HG03095 (cell line): ENCODE measurements around the gene CENPN.

Source experiments
- ATAC-seq: cut with Tn5 transposase; IDR thresholded peaks from one replicate; pipeline ENCODE4 v1.9.1; 2021; ENCODE audit warnings: moderate library complexity; ENCODE audit not compliant: unreplicated experiment

Gene CENPN, protein sequence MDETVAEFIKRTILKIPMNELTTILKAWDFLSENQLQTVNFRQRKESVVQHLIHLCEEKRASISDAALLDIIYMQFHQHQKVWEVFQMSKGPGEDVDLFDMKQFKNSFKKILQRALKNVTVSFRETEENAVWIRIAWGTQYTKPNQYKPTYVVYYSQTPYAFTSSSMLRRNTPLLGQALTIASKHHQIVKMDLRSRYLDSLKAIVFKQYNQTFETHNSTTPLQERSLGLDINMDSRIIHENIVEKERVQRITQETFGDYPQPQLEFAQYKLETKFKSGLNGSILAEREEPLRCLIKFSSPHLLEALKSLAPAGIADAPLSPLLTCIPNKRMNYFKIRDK

DNA sequence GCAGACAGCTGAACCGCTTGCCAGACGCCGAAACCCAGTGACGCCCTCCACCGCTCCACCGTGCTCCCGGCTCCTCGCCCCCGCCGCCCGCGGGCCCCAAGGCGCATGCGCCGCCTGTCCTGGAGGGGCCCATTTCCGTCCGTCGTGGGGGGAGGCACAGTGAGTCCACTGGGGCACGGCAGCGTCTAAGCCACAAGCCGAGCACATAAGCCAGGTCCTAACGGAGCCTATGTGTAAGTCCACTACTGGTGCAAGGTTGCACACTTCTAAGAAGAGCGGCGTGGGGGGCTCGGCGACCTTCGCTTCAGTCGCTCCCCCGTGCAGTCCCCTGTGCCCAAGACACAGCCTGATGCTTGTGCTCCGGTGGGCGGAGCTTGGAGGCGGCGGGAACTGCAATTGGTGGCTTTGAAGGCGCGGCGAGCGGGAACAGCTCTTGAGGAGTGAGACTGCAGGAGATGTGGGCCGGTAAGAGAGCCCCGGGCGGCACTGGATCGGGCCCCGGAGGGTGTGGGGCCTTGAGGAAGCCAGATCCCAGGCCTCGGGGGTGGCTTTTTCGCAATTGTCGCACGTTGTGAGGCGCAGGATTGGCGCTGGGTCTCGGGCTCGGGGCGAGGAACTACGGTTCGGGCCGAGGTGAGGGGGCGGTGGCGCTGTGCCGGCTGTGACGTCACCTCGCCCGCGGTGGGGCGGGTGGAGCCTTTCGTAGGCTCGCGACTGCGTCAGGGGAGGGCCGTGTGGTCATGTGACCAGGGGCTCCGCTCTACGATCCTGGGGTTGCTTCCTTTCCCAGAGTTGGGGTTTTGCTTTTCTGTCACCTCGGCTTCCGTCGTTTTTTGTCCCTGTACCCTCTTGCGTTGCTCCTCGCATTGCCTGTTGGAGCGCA lies at the start of gene CENPN, which contains the start of gene CMC2:
CENPN (plus strand) TSS at position 402 of the 883 bp plus-strand sequence. CDS start 4,726 bp downstream, outside the sequence.
CMC2 (minus strand) TSS at position 73 of the 883 bp plus-strand sequence. CDS start 9,491 bp downstream, outside the sequence.
- ATAC-seq = peak; percentile 75

DNA sequence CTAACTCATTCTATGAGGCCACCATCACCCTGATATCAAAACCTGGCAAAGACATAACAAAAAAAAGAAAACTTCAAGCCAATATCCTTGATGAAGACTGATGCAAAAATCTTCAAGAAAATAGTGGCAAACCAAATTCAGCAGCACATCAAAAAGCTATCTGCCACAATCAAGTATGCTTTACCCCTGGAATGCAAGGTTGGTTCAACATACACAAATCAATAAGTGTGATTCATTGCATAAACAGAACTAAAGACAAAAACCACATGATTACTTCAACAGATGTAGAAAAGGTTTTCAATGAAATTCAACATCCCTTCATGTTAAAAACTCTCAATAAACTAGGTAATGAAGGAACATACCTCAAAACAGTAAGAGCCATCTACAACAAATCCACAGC lies 48.7 kb upstream of the CENPN start:
- no peak for ATAC-seq

DNA sequence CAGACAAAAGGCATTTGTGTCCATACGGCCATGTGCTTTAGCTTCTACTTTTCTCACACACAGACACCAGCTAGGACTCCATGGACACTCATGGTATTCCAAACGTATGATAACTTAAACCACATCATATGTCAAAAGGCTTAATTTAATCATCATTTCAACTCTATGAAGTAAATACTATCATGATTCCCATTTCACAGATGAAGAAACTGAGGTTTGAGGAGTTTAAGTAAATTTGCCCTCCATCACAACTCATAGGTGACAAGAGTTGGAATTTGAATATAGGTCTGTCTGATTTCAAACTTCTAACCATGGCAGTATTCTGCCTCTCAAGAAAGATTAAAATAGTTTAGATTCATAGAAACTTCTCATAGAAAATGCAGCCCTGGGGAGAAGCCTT lies 44.1 kb upstream of the CENPN start:
- ATAC-seq = no peak

DNA sequence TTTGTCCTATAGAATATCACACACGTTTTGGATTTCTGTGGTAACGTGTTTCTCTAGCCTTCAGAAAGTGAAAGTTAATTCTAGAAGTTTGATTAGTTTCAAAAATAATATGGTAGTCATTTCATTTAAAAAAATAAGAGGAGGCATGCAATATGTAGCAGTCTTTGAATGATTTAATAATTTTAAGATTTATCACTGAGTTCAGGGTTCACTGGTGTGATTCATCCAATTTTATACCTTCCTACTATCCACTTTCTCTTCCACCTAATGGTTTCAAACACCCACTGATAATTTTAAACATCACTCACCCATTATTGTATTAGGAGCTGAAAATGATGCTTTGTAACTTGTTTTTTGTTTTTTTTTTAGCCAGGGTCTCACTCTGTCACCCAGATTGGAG lies 42.7 kb upstream of the CENPN start:
- no peak for ATAC-seq

DNA sequence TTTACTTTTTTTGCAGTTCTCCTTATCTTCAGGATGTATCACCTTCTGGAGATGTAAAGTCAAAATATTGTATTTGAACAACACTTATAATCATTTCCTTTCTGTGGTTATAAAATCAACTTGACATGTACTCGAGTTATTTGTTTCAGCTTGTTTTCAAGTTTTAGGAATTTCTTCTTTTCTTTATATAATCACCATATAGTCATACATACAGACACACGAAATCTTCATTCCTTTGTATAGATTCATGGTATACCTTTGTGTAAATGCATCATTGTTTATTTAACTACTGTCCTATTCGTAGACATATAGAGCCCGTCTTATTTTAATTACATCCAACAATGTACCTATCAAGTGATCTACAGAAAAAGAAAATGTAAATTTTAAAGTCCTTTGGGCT lies 40.4 kb upstream of the CENPN start:
- ATAC-seq = no peak

DNA sequence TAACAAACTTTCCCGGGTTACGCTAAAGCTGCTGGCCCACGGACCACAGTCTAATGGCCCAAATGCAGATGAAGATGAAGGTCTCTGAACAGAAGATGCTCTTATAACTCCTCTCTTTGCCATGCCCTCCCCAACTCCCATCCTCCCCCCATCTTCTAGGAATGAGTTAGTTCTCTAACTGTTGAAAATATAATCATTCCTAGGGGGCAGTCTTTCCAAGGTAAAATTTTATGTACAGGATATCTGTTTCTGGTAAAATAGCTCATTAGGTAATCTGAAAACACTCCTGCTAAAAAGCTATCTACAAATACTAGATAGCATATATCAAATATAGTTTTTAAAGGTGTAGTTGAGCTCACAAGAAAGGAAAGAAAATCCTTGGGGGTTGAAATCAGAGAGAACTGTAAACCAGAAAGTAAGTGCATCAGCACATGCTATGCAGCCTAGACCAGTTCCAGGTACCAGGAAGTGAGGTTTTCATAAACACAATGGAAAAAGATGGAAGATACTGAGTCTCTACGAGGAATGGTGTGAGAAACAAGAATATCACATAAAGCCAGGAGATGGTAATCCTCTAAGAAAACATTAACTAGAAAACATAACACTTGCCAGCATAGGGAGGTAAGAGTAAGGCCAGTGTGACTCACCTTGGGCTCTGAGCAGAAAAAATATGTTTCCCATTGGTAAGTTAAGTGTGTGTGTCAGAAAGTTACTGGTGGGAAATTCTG lies 38.5 kb upstream of the CENPN start:
- ATAC-seq = no peak

DNA sequence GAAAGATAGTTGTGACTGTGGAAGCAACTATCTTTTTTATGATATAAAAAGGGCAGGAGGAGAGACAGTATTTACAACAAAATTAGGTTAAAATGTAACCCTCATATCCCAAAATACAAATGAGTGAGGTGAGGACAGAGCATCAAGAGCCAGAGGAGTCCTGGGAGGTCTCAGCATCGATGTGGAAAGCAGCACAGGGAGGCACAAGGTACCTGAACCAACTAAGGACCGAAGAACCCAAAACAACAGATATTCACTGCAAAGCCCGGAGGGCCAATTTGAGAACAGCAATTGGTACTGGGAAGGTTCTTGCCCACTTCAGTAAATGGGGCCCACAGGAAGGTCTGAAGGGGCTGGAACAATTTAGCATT lies 37.9 kb upstream of the CENPN start:
- ATAC-seq = no peak

DNA sequence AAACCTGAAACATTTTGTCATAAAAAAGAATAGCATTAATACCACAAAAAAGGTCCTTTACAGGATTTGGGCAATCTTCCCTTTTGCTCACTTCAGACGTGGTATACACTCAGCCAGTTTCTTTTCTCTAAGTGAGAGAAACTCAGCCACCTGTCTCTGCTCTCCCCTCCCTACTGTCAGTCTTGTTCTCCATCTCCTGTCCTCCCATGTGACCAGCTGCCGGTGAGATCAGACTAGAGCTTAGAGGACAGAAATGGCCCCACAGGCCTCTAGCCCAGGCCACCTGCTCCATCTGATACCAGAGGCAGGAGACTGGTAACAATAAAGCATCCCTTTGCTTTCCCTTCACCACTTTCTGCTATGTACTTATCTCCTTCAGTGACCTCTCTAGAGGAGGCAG lies 35.2 kb upstream of the CENPN start:
- ATAC-seq = peak; percentile 74

DNA sequence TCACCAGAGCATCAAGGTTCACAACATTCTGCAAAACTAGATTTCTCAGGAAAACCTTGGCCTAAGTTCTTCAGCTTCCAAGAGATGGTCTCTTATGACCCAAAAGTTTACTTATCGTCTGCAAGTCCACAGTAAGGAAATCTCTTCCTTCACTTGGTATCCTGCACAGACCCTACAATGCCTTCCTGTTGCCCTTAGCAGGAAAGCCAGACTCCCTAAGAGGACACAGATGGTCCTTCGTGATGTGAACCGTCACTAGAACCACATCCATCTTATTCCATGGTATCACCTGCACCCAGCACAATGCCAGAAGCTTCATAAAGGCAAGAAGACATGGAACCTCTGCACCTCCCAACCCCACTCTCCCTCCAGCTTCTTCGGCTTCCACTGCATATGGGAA lies 34.4 kb upstream of the CENPN start:
- ATAC-seq = no peak

DNA sequence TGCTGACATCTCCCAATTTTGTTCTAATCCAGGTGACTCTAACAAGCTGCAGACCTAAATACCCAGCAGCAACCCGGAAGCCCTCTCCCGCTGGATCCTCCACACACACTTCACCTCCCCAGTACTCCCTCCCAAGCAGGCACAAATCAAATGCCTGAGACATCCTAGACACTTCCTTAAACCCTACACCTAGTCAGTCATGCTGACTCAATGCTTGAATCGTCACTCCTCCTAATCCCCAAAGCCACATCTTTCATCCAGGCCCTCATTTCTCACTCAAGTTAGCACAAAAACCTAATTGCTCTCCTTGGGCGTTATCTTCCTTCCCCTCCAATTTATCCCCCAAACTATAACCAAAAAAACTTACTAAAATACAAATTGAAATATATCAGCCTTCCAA lies 33.0 kb upstream of the CENPN start:
- ATAC-seq = no peak

DNA sequence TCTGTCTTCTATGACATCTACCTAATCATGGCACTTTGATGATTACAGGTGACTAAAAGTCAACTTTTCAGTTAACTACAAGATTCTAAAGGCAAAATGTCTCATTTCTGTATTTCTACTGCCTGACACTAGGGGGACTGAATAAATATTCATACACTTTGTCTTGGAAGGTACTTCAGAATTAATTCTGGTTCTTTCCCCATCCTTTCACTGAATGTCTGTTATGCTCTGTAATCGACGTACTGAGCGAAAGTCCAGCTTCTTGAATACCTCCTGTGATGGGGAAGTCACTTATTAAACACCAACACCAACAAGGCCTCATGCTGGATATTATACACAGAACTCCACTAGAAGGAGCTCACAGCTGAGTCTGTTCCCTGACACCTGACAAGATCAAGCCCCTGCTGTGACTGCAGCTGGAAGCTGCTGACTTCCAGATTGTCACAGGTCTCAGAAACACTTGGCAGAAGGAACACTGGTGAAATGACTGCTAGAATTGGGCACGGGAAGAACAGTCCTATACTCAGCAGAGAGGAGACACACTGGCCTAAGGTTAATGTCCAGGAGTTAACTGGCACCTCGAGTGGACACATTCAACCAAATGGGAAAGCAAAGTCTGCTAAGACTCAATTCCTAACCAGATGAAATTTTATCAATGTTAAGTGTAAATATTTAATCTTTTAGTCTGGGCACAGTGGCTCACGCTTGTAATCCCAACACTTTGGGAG lies 32.2 kb upstream of the CENPN start:
- ATAC-seq = no peak

DNA sequence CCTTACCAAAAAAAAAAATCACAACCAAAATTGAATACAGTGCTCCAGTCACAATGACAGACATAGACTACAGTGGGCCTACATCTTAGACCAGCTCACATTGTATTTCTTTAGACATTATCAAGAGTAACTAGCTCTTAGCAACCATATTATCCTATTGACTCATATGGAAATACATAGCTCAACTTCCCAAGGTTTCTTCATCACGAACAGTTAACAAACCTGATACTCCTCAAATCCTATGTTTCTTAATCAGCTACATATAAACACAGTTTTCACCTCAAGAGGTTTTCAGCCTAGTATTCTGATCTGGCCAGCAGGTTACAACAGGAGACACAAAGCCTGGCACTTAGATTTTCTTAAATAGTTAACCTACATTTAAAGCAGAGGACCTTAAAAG lies 30.1 kb upstream of the CENPN start:
- no peak for ATAC-seq

DNA sequence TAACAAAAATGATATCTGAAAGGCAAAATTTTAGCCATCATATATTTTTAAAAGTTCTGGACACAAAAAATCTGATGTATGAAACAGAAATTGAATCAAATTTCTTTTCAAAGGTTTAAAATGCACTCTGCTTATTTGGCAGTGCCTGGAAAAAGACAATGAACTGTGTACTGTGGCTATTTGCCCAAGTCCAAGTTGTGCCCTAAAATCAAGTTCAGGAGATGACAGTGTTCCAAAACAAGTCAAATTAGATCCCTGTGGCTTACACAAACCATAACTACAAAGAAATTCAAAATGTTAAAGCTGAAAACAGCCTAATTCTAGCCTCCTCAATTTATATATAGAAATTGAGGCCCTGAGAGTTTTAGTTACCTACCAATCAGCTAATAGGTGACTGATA lies 25.9 kb upstream of the CENPN start:
- ATAC-seq = no peak

DNA sequence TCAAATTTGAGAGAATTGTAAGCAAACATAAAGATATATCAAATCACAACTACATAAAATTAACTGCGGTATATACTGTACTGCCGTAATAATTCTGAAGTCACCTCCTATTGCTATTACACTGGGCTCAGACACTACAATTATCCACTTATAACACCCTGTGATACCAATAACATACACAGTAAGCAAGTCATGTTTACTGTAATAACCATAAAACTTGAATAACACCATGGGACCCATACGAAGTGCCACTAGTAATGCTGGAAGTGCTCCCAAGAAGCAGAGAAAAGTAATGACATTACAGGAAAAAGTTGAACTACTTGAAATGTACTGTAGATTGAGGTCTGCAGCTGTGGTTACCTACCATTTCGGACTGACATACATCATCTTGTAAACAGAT lies 24.4 kb upstream of the CENPN start:
- no peak for ATAC-seq

DNA sequence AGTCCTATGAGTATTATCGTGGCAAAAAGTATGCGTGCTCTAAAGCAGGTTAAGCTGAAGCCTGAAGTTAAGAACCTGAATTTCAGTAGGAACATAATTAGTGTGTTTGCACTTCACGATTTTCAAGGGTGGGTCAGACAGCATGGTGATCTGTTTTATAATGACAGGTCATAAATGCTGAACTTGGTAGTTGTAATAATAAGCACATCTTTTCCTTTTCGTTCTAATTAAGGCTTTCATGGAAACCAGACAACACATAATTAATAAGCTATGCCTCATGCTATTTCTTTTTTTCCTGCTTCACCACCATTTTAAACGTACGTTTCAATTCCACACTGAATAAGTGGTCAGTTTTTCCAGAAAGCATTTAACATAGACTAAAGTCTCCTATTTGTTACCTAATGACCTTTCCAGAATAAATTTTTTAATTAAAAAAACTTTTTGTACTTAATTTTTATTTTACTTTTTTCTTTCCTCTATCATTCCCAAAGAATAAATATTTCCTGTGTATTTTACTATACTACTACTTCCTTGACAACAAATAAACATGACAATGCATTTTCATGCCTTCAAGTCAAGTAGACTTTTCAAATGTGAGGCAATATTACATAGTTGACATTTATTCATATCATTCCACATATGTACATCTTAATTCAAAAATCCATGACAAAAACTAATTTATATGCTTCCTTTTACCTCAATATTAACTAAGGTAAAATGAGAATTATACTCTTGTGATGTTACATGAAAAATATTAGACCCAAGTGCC lies 22.7 kb upstream of the CENPN start:
- no peak for ATAC-seq

DNA sequence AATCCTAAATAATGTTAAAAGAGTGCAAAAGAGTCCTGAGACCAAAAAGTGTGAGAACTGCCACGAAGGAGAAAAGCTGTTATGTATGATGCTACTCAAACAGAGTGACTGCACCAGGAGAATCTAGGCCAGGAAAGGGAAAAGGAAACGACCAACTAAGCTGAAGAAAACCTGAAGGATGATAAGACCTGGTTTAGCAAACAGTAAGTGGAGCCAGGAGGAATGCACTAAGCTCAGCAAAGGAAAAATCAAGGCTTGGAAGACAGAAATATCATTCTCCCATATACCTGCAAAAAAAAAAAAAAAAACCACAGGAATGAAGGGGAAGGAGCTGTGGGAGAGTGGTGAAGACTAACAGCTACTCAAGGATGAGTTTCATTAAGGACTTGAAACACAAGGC lies 21.4 kb upstream of the CENPN start:
- no peak for ATAC-seq

DNA sequence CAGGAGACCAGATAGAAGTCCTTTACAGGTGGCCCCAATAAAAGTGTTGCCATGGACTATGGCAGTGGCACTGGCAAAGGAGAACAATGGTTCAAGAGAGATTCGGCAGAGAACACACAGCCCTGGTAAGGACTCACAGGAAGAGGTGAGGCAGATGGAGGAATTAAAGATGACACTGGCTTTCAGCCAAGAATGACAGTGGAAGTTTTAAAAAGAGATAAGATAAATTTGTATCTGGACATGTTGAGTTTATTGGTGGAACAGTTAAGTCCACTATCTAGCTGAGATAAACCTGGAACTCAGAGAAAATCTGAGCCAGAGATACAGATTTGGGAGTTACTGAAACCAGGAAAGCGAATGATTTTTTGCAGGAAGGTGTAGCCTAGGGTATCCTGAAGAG lies 20.5 kb upstream of the CENPN start:
- no peak for ATAC-seq

DNA sequence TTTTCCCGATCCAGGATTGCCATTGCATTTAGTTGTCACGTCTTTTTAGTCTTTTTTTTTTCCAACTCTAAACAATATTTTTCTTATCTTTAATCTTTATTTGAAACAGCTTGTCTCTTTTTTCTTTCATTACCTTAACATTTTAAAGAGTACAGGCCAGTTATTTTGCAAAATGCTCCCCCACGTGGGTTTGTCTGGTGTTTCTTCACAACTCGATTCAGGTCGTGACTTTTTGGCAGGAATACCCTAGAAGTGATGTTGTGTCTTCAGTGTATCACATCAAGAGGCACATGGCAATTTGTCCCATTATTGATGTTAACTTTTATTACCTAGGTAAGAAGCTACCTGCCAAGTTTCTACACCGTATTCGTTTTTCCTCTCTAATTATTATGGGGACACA lies 18.3 kb upstream of the CENPN start:
- ATAC-seq = no peak

DNA sequence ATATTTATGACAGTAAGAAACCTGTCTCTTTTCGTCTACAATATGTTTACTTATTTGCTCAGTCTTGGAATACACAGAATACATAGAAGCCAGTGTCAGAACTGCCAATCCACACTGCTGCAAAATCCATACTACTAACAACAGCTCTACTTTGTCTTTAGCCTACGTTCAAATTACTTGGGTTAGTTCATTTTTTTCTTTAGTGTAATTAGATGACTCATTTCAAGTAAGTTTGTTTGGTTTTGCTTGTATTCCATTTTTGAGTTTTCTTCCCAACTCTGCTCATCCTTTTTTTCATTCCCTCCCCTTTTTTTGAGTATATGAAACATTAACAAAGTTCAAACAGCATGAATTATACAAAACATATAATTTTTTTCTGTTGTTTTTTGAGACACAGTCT lies 17.2 kb upstream of the CENPN start:
- ATAC-seq = no peak

DNA sequence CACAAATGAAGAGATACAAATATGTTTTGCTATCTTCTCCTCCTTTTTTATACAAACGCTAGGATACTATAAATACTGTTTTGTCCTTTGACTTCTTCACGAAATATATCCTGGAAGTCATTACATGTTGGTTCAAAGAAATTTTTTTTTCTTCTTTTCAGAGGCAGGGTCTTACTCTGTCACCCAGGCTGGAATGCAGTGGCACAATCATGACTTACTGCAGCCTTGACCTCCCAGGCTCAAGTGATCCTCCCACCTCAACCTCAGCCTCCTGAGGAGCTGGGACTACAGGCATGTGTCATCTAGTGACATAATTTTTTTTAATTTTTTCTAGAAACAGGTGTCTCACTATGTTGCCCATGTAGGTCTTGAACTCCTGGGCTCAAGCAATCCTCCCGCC lies 16.4 kb upstream of the CENPN start:
- ATAC-seq = no peak
